SH-SY5Y (cell line): ENCODE data around the gene DKK3.

ENCODE experiments used
- GATA2 ChIP-seq: IDR thresholded peaks from 2 replicates; pipeline ENCODE4 v1.6.1; 2011; ENCODE audit warnings: mild to moderate bottlenecking, low read depth, low read length
- GATA3 ChIP-seq: IDR thresholded peaks from 2 replicates; pipeline ENCODE4 v1.6.1; 2011; ENCODE audit warnings: low read depth, mild to moderate bottlenecking, low read length, moderate library complexity

GRCh38 chr11:12005476-12005875 is 3.0 kb downstream of the DKK3 start:
- TF ChIP-seq GATA2 (no peak), GATA3 (no peak)
